Measurements from ENCODE around the gene PLEKHA4. TPM values are rescaled to one million over a fixed set of nuclear protein-coding genes. Genes with fewer than 3 reads are reported as not detected.

PLEKHA4 gene
- total and polyA plus RNA-seq, 9 of the 15 experiments (the other 6 are each of a cell fraction or from before 2014, with no cell fraction given), result 0.07 to 30.8 (median 11.4) TPM

GRCh38 chr19:48812094-48812929 is 56.1 kb downstream of the PLEKHA4 start (continued):
- peak; percentile 25 for TF ChIP-seq E2F8 (IDR thresholded peaks at IDR 0.05; ENCODE audit: low read depth, partially characterized antibody)
- no peak for TF ChIP-seq NBN (IDR thresholded peaks at IDR 0.05; ENCODE audit: low read depth)
- no peak for TF ChIP-seq TFE3 (CRISPR knock-in tag; IDR thresholded peaks at IDR 0.05)
- no peak for TF ChIP-seq ZBTB9 (CRISPR knock-in tag; IDR thresholded peaks at IDR 0.05)
- TF ChIP-seq GATA2 (CRISPR knock-in tag; IDR thresholded peaks at IDR 0.05), result no peak
- no peak for TF ChIP-seq ZNF311 (CRISPR knock-in tag; IDR thresholded peaks at IDR 0.05)
- TF ChIP-seq ZFP1 (CRISPR knock-in tag; IDR thresholded peaks at IDR 0.05), result no peak
- no peak for TF ChIP-seq ZNF232 (CRISPR knock-in tag; IDR thresholded peaks at IDR 0.05)
- no peak for TF ChIP-seq BRF2 (IDR thresholded peaks at IDR 0.05; ENCODE audit: borderline replicate concordance, insufficient read depth, insufficient read length)
- TF ChIP-seq TBP (optimal IDR thresholded peaks at IDR 0.05; ENCODE audit: low read depth, low read length), result peak; percentile 44
- TF ChIP-seq SMARCA5 (IDR thresholded peaks at IDR 0.05), result no peak
- peak; percentile 62 to 79; a peak in 3 of 4 replicates for TF ChIP-seq MNT (conservative IDR thresholded peaks at IDR 0.05)
- TF ChIP-seq POLR2B (IDR thresholded peaks at IDR 0.05; ENCODE audit: low read depth, partially characterized antibody), result peak; percentile 63
- no peak for TF ChIP-seq GABPB2 (CRISPR knock-in tag; conservative IDR thresholded peaks at IDR 0.05)
- TF ChIP-seq ZBTB33 (CRISPR knock-in tag; IDR thresholded peaks at IDR 0.05), result no peak; the same call in none of the 2 replicates
